NCI-H345 treated with DMSO at 0.1 percent for 48 hours (cell line): ENCODE results near the gene EGFL8.

ENCODE experiments used
- DNase-seq: peaks from one replicate; lab custom pipeline; 2025; ENCODE audit not compliant: unreplicated experiment; lab: John Stamatoyannopoulos, UW

Gene EGFL8

DNA sequence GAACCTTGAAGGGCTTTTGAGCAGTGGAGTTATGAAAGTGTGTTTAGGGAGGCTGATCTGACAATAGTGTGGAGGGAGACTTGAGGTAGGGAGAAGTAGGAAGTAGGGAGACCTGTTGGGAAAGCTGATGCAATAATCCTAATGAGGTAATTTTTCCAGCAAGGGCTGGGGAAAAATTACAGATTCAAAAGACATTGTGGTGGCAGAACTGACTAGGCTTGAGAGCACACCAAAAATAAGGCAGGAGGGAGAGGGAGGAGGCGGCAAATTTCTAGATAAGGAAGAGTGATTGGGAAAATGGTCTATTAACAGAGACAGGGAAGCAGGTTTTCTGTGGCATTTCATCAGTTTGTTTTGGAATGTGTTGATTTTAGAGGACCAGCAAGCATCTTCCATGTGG is 18.1 kb upstream of the EGFL8 start:
- DNase-seq, result no peak

DNA sequence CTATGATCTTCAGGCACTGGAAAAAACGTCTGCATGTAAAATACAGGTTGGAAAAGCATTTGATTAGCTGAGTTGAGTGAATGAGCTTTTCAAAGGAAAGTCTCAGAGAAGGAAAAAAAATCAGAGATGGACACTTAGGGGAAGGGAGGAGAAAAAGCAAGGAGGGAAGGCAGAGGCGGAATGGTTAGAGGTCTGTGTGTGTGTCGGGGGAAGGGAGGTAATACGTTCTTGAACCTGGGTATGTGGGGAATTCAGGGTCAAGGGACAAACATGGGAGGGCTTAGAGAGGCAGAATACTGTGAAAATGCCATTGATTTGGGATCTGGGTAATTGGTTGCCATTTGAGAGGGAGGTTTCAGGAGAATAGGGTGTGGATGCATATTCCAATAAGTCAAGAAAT is 17.7 kb upstream of the EGFL8 start:
- no peak for DNase-seq

- no peak for DNase-seq
Measured at GRCh38 chr6:32147401-32148132, 16.8 kb upstream of the EGFL8 start.

- no peak for DNase-seq
Measured at GRCh38 chr6:32148289-32149091, 15.9 kb upstream of the EGFL8 start.

GRCh38 chr6:32149092-32149755 is 15.2 kb upstream of the EGFL8 start:
- DNase-seq, result no peak

GRCh38 chr6:32149932-32150870 is 14.2 kb upstream of the EGFL8 start:
- no peak for DNase-seq

DNA sequence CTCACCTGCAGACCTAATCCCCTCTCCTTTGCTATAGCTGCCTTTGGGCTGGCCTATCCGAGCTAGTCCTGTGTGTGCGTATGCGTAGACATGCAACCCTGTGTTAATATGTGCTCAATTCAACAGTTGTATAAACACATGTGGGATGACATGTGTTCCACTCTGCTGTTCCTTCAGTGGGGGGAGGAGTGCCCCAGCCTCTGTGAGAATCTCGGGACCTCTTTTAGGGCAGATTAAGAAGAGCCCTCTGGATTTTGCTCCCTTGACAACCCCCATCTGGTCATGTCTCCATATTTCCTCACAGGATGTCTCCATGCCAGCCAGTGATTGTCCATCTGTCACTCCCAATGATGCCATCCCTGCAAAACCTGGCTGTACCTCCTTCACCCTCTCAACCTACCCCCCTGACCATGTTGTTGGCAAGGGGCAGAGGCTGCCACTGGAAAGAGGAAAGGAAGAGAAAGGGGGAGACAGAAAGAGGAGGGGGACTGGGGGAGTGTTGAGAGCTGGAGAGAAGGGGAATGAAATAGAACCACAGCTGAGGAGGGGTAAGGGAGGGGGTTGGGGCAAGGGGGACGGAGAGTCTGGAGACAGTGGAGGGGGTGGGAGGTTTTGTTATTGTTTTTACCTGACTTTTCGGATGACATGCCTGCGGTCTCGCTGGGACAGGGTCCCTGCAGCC is 13.1 kb upstream of the EGFL8 start:
- DNase-seq, result no peak

DNA sequence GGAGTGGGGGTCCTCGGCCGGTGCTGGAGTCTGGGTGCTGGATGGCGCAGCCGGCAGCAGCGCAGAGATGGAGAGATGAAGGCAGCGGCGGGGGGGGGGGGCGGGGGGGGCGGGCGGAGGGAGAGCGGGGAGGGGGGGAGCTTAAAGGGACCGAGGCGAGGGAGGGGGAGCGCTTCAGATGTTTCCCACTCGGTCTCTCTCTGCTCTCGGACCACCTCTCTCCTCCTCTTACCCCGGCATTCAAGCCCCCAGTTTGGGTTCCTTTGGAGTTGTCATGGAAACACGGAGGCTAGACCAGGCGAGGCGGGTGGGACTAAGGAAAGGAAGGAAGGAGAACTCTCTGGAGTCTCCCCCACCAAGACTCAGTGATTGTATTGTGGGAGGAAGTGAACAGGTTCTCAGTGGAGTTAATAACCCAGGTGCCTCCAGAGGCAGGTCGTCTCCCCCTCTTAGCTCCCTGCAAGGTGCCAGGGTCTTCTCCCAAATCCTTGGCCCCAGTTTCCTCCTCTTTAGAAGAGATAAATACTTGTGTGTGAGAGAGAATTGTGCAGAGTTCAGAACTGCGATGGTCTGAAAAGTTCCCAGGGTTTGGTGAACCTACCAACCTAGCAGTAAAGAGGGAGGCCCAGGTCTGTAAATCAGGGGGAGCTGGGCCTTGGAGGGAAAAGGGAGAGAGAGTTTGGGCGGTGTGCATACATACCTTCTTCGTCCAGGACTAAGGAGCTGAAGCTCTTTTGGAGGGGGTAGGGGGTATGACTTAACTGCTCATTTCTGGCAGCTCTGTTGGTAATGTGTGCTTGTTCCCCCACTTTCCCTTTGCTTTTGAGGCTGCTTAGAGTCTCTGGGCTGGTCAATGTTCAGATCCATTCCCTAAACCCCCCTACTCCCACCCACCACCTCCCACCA is 12.3 kb upstream of the EGFL8 start, which contains the start of gene PRRT1:
Gene PRRT1, minus strand, starts transcription at position 77 of the 906 bp plus-strand sequence. CDS start 112 bp downstream, outside the sequence.
- no peak for DNase-seq

- no peak for DNase-seq
Measured at GRCh38 chr6:32152769-32153563, 11.4 kb upstream of the EGFL8 start.

DNA sequence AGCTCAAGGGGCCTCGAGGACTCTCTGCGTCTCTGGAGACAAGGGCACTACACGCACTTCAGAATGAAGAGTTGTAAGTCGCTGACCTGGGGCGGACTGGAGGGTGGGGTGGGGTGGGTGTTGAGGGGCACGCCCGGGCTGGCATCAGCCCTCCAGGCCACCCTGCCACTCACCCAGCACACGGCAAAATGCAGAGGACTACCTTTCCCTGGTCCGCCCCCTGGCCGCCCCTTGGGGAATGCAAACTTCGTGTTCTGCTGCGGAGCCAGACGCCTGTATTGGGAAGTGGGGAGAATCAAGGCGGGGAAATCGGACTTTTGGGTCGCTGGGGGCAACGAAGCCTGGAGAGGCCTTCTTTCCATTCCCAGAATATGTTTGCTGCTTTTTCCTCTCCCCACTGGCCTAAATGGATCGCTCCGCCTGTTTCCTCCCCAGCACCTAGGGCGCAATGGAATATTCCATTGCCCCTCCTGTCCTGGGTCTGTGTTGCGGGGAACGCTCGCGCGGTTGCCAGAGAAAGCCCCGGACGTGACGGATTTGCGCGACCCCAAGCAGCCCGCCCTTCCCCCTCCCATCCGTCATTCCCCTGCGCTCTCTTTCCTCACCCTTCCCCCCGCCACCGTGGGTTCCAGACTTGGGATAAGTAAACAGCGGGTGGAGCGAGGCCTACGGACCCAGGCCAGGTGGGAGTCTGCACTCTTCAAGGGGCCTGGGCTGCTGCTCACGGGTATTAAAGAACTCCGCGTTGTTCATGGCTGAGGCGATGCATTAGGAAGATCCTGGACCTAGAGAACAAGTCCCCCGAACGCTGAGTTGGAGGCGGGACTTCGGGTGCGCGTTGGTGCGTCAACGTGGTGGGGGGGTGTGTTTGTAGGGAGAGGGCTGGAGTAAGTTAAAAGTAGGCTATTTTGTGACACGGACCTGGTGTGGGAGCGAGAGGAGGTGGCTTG is 10.6 kb upstream of the EGFL8 start, which contains the start of gene PPT2:
Gene PPT2, plus strand, starts transcription at position 578 of the 950 bp plus-strand sequence. CDS start 454 bp downstream, outside the sequence.
- peak; percentile 63 for DNase-seq

DNA sequence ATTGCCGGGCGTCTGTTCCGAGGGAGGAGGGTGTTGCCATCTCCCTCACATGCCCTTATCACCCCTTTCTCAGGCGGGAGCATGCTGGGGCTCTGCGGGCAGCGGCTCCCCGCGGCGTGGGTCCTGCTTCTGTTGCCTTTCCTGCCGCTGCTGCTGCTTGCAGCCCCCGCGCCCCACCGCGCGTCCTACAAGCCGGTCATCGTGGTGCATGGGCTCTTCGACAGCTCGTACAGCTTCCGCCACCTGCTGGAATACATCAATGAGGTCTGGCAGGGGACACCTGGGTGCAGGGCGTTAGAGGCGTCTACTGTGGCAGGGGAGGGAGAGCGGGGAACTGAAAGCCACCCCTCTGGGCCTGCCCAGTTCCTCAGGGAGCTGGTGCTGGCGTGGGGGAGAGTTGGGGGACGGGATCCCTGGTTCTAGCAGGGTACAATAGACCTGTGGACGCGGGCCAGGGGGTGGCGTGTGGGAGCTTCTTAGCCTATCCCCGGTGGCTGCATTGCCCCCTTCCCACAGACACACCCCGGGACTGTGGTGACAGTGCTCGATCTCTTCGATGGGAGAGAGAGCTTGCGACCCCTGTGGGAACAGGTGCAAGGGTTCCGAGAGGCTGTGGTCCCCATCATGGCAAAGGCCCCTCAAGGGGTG is 9.8 kb upstream of the EGFL8 start:
- peak; percentile 44 for DNase-seq

- DNase-seq, result no peak
Measured at GRCh38 chr6:32156891-32157290, 7.5 kb upstream of the EGFL8 start.

DNA sequence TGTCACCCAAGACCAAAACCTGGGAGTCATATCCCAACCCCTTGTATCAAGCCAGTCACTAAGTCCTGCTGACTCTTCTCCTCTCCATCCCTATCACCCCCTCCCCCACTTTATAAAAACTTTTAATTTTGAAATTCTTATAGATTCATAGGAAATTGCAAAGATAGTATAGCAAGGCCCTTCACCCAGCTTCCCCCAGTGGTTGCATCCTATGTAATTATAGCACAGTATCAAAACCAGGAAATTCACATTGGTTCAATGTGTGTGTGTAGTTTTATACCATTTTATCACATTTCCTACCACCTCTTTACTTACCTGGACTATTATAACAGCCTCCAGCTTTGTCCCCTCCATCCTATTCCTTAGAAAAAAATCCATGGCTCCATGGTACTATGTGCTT is 6.3 kb upstream of the EGFL8 start:
- DNase-seq, result no peak

DNA sequence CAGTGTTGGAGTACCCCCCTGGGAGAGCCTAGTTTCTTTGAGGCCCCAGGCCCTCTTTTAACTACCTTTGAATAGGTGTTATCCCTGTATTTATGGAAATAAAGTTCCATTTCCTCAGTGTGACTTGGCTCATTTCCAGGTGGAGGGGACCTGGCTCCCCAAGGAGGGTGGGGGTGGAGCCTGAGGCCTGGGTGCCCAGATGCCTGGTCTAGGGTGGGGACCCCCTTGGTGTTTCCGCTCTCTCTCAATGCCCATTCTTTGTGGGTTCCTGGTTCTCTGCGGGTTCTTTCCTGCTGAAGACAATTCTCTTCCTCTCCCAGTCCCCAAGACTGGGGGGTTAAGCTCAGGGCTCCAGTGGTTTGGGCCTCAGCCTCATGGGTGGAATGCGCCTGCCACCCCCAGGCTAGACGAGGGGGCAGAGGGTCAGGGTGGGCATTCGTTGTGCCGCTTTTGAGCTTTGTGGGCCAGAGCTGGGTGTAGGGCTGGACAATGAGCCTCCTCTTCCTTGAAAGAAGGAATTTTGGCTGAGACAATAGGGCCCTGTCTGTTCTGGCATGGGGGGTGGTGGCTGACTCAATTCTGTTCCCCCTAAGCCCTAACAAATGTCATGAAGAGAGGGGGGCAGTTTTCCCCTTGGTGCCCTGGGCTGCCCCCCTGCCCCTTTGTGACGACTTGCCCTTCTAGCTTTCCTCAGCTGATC is 686 bp upstream of the EGFL8 start:
- no peak for DNase-seq

- no peak for DNase-seq
Measured at GRCh38 chr6:32166411-32167061, 2.1 kb downstream of the EGFL8 start.
